BJ (cell line): ENCODE data around the gene PACRG. TPM values are rescaled to one million over a fixed set of nuclear protein-coding genes. Genes with fewer than 3 reads are reported as not detected.

Source experiments
- CTCF ChIA-PET: fragments of 350-600 bp; formaldehyde crosslinking; extraction: SDS; loops from one replicate; lab custom pipeline; 2021; ENCODE audit warnings: antibody characterized with exemption, inconsistent platforms; lab: Yijun Ruan, JAX
- POLR2A ChIA-PET: fragments of 300-600 bp; sonication (Branson Sonifier 250); formaldehyde crosslinking; extraction: SDS; loops from one replicate; lab custom pipeline; 2021; ENCODE audit warnings: antibody characterized with exemption; lab: Charles Lee
- DNase-seq: peaks from one replicate; pipeline ENCODE4 v3.0.0-alpha.2; 2011; ENCODE audit warnings: low read depth
- H3K27me3 ChIP-seq: 2 replicates; pipeline ENCODE4 v1.6.0; 2011; ENCODE audit warnings: low read length; ENCODE audit not compliant: control insufficient read depth, insufficient read depth
- H3K36me3 ChIP-seq: 2 replicates; pipeline ENCODE4 v1.5.1; 2011; ENCODE audit warnings: low read length; ENCODE audit not compliant: control insufficient read depth, insufficient read depth
- H3K4me3 ChIP-seq: 2 replicates; pipeline ENCODE4 v1.5.1; 2011; ENCODE audit warnings: low read depth, mild to moderate bottlenecking, control low read depth, low read length
- CTCF ChIP-seq: IDR thresholded peaks from 2 replicates; pipeline ENCODE4 v1.5.1; 2011; ENCODE audit warnings: low read depth, mild to moderate bottlenecking, control low read depth, inconsistent platforms, low read length, moderate library complexity; ENCODE audit not compliant: insufficient read depth
- polyA plus RNA-seq: library from polyadenylated mRNA; depleted of rRNA; stranded (reverse); fragments of >200 nt; gene quantifications from 2 replicates; pipeline ENCODE4 v1.2.3, GENCODE V29; 2011

Gene PACRG
- polyA plus RNA-seq, 1 experiment, result 0.20 TPM

GRCh38 chr6:162829013-162829742 is 101.4 kb downstream of the PACRG start:
- TF ChIP-seq CTCF, result no peak
- Histone ChIP-seq H3K27me3 (no peaks in the 10 kb centered on the region), H3K4me3 (no peak overlapping the region), H3K36me3 (no peaks in the 10 kb centered on the region)
- CTCF ChIA-PET, result no interaction called here
- POLR2A ChIA-PET, result no interaction called here
- no peak for DNase-seq

- DNase-seq, result no peak
- POLR2A ChIA-PET, result no interaction called here
- CTCF ChIA-PET, result interaction anchor here (0.6 kb wide), 1 partner anchor 36 kb away, joined by 4 read pairs; no protein-coding TSS in a partner anchor
- Histone ChIP-seq H3K27me3 (no peaks in the 10 kb centered on the region), H3K36me3 (no peaks in the 10 kb centered on the region), H3K4me3 (no peak overlapping the region)
- TF ChIP-seq CTCF, result no peak
Measured at GRCh38 chr6:162833776-162834175, 106.0 kb downstream of the PACRG start.

- no peak for TF ChIP-seq CTCF
- CTCF ChIA-PET, result interaction anchor here (0.6 to 1.2 kb wide), 2 partner anchors 140 to 166 kb away, joined by 3 read pairs; no protein-coding TSS in a partner anchor
- Histone ChIP-seq H3K4me3 (no peak overlapping the region), H3K36me3 (no peaks in the 10 kb centered on the region), H3K27me3 (no peaks in the 10 kb centered on the region)
- DNase-seq, result no peak
- POLR2A ChIA-PET, result no interaction called here
Measured at GRCh38 chr6:162845972-162846371, 118.2 kb downstream of the PACRG start.

- TF ChIP-seq CTCF, result no peak
- H3K36me3 ChIP-seq, result no peaks in the 10 kb centered on the region
- ChIA-PET POLR2A (no interaction called here), CTCF (interaction anchor here (1.2 kb wide), 1 partner anchor 165 kb away, joined by 3 read pairs; no protein-coding TSS in a partner anchor)
- no peaks in the 10 kb centered on the region for H3K27me3 ChIP-seq
- no peak for DNase-seq
- no peak overlapping the region for H3K4me3 ChIP-seq
Measured at GRCh38 chr6:162846723-162847122, 118.9 kb downstream of the PACRG start.

- ChIA-PET POLR2A (no interaction called here), CTCF (no interaction called here)
- H3K36me3 ChIP-seq, result no peaks in the 10 kb centered on the region
- no peak for DNase-seq
- no peaks in the 10 kb centered on the region for H3K27me3 ChIP-seq
- TF ChIP-seq CTCF, result no peak
- no peak overlapping the region for H3K4me3 ChIP-seq
Measured at GRCh38 chr6:162849269-162849668, 121.5 kb downstream of the PACRG start.
